Measurements from ENCODE around the gene KCNT1. TPM values are rescaled to one million over a fixed set of nuclear protein-coding genes. Genes with fewer than 3 reads are reported as not detected.

The KCNT1 gene
- total RNA-seq, 1 experiment from 2014 or later: 0.17 TPM

- RAD21 ChIA-PET (ENCODE audit: low non-redundant PET in 1 of 2, low total read pairs in 2 of 2, uncharacterized antibody in 2 of 2, unreplicated experiment in 2 of 2): no interaction called here
- Histone ChIP-seq H3K9me3 (ENCODE audit: control insufficient read depth in 1 of 2, insufficient read depth in 1 of 2, low read depth in 1 of 2, low read length in 2 of 2) (no peaks in the 10 kb centered on the region), H3K36me3 (ENCODE audit: control insufficient read depth in 1 of 2, insufficient read depth in 2 of 2, low read length in 2 of 2) (peaks cover 21 to 29% of the 10 kb centered on the region in 2 experiments), H3K4me1 (ENCODE audit: control insufficient read depth in 1 of 2, insufficient read depth in 2 of 2, low read length in 2 of 2) (no peaks in the 10 kb centered on the region), H3K9ac (ENCODE audit: low read length) (no peak overlapping the region), H2AFZ (ENCODE audit: low read depth, low read length, poor library complexity, severe bottlenecking) (no peak overlapping the region), H3K4me3 (replicated peaks in 1 of 2; ENCODE audit: low read depth in 1 of 2, low read length in 2 of 2) (no peak overlapping the region), H3K9me2 (ENCODE audit: insufficient read depth) (no peaks in the 10 kb centered on the region), H3K79me2 (ENCODE audit: insufficient read depth, low read length) (peaks cover 13% of the 10 kb centered on the region), H4K20me1 (ENCODE audit: insufficient read depth) (no peaks in the 10 kb centered on the region), H3K27me3 (ENCODE audit: insufficient read depth, low read length) (no peaks in the 10 kb centered on the region), H3K27ac (ENCODE audit: low read depth, low read length) (no peak overlapping the region), H3K4me2 (ENCODE audit: low read length) (no peak overlapping the region)
- ATAC-seq (no peak), DNase-seq (ENCODE audit: low read depth, low spot score) (no peak)
- TF ChIP-seq JUND (IDR thresholded peaks at IDR 0.05) (no peak), EZH2phosphoT487 (IDR thresholded peaks at IDR 0.05; ENCODE audit: borderline replicate concordance) (no peak), ELF1 (IDR thresholded peaks at IDR 0.05; ENCODE audit: borderline replicate concordance, low read depth) (no peak), ZFX (IDR thresholded peaks at IDR 0.05) (no peak), SIN3A (IDR thresholded peaks at IDR 0.05; ENCODE audit: low read depth) (no peak), RAD21 (IDR thresholded peaks at IDR 0.05; ENCODE audit: low read depth) (no peak), POLR2A (IDR thresholded peaks at IDR 0.05; ENCODE audit: borderline replicate concordance, extremely low read depth, insufficient read depth, insufficient read length) (no peak), YY1 (IDR thresholded peaks at IDR 0.05; ENCODE audit: extremely low read depth, insufficient replicate concordance, low read depth, low read length) (no peak), ZNF274 (IDR thresholded peaks at IDR 0.05; ENCODE audit: low read depth, low read length) (no peak), CEBPB (IDR thresholded peaks at IDR 0.05; ENCODE audit: low read depth) (no peak)
- no TSS peak for BruUV-seq (replicated peaks)
- CTCF ChIA-PET: no interaction called here
- intact Hi-C loops (cut with micrococcal nuclease): no loop called here
- POLR2A ChIA-PET: no interaction called here
Observed at GRCh38 chr9:135823036-135823435, 121.1 kb downstream of the KCNT1 start.

GRCh38 chr9:135825435-135826187 is 123.6 kb downstream of the KCNT1 start:
- RAD21 ChIA-PET (ENCODE audit: low non-redundant PET in 1 of 2, low total read pairs in 2 of 2, uncharacterized antibody in 2 of 2, unreplicated experiment in 2 of 2): no interaction called here
- BruUV-seq (replicated peaks): no TSS peak
- no peaks in the 10 kb centered on the region for H4K20me1 ChIP-seq (ENCODE audit: insufficient read depth)
- no peaks in the 10 kb centered on the region for H3K4me1 ChIP-seq (ENCODE audit: control insufficient read depth in 1 of 2, insufficient read depth in 2 of 2, low read length in 2 of 2)
- H3K9ac ChIP-seq (ENCODE audit: low read length): no peak overlapping the region
- ATAC-seq (no peak), DNase-seq (ENCODE audit: low read depth, low spot score) (no peak)
- POLR2A ChIA-PET: interaction anchor here (0.5 kb wide), 1 partner anchor 18 kb away, joined by 3 read pairs; no protein-coding TSS in a partner anchor
- peaks cover 36% of the 10 kb centered on the region for H3K79me2 ChIP-seq (ENCODE audit: insufficient read depth, low read length)
- CTCF ChIA-PET: no interaction called here
- H3K9me3 ChIP-seq (ENCODE audit: control insufficient read depth in 1 of 2, insufficient read depth in 1 of 2, low read depth in 1 of 2, low read length in 2 of 2): no peaks in the 10 kb centered on the region
- H3K9me2 ChIP-seq (ENCODE audit: insufficient read depth): no peaks in the 10 kb centered on the region
- intact Hi-C loops (cut with micrococcal nuclease): no loop called here
- no peak overlapping the region for H3K4me2 ChIP-seq (ENCODE audit: low read length)
- no peak overlapping the region for H2AFZ ChIP-seq (ENCODE audit: low read depth, low read length, poor library complexity, severe bottlenecking)
- H3K4me3 ChIP-seq (replicated peaks in 1 of 2; ENCODE audit: low read depth in 1 of 2, low read length in 2 of 2): no peak overlapping the region
- H3K27ac ChIP-seq (ENCODE audit: low read depth, low read length): no peak overlapping the region
- no peaks in the 10 kb centered on the region for H3K27me3 ChIP-seq (ENCODE audit: insufficient read depth, low read length)
- TF ChIP-seq RAD21 (IDR thresholded peaks at IDR 0.05; ENCODE audit: low read depth) (no peak), JUND (IDR thresholded peaks at IDR 0.05) (no peak), CTCF (IDR thresholded peaks at IDR 0.05 in 2 of 3, conservative IDR thresholded peaks at IDR 0.05 in 1 of 3; ENCODE audit: borderline replicate concordance in 1 of 3, insufficient read depth in 1 of 3, low read depth in 2 of 3, low read length in 2 of 3) (no peak), EGR1 (IDR thresholded peaks at IDR 0.05; ENCODE audit: low read depth) (no peak), ZFX (IDR thresholded peaks at IDR 0.05) (no peak), ZNF274 (IDR thresholded peaks at IDR 0.05; ENCODE audit: low read depth, low read length) (no peak), SRF (IDR thresholded peaks at IDR 0.05; ENCODE audit: low read depth) (no peak), ELF1 (IDR thresholded peaks at IDR 0.05; ENCODE audit: borderline replicate concordance, low read depth) (no peak), YY1 (IDR thresholded peaks at IDR 0.05; ENCODE audit: extremely low read depth, insufficient replicate concordance, low read depth, low read length) (no peak)
- H3K36me3 ChIP-seq (ENCODE audit: control insufficient read depth in 1 of 2, insufficient read depth in 2 of 2, low read length in 2 of 2): peaks cover 16 to 27% of the 10 kb centered on the region in 2 experiments

Data from HCT116 (cell line).